GM19324 (cell line): ENCODE measurements around the gene PPP3CA.
A peak's percentile ranks its signal among the peaks of the same experiment; 100 is the strongest.
"Not testable (repeated sequence)": the region's sequence is repeated elsewhere in the genome, so short reads cannot be mapped to it uniquely, and the experiment has no call there.

Source experiments
- ATAC-seq: cut with Tn5 transposase; IDR thresholded peaks from one replicate; pipeline ENCODE4 v1.9.1; 2021; ENCODE audit warnings: mild to moderate bottlenecking, moderate library complexity; ENCODE audit not compliant: unreplicated experiment, low FRiP score

The PPP3CA gene

GRCh38 chr4:101153653-101154052, 193.7 kb downstream of the PPP3CA start:
- ATAC-seq: no peak

DNA sequence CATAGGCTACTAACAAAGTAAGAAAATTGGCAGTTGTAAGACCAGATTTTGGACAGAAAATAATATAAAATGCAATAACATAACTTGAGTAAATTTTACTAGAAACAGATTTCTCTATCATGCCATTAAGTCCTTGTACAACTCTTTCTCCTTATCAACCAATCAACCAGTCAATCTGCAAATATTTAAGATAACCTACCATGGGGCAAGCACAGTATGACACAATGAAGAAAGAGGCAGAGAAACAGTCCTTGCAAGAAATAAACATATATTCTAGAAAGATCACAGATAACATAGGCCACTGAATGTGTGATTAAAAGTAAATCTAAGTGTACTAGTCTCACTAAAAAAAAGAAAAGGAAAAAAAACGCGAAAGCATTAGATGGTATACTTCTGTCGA, 194.8 kb downstream of the PPP3CA start:
- ATAC-seq: no peak

DNA sequence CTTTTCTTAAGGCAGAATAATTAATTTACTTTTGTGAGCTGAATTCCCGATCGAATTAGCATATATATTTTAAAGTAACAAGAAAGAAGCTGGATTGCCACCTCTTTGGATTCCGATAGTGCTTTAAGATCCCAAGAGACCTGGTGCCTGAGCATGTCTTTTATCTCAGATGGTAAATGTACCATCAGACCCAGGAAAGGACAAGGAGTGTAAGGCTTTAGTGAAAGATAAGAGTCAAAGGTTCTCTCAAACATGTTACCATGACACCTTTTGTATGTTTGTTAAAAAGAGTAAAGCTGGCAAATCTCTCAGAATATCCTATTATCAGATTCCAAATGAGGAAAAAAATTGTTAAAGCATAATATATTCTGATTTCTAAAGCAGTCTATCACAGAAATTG, 198.8 kb downstream of the PPP3CA start:
- ATAC-seq: no peak

DNA sequence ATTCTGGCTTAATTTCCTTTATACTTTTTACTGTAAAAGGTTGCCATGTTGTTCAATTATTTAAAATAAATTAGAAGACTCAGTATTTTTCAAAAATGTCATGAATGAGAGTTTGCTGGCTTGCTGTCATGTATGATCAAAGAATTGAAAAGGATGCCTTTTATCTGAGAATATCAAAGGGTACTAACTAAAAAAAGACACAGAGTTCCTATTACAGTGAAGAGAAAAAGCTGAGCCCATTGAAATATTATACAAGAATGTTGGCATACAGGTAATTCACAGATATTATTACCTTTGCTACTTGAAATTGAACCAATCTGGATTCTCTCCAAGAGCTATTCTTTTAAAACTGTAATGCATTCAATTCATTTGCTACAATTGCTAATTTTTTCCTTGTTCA, 200.0 kb downstream of the PPP3CA start:
- ATAC-seq: no peak

- no peak for ATAC-seq
Measured at GRCh38 chr4:101145021-101145420, 202.3 kb downstream of the PPP3CA start.

- no peak for ATAC-seq
Measured at GRCh38 chr4:101142259-101142658, 205.1 kb downstream of the PPP3CA start.

DNA sequence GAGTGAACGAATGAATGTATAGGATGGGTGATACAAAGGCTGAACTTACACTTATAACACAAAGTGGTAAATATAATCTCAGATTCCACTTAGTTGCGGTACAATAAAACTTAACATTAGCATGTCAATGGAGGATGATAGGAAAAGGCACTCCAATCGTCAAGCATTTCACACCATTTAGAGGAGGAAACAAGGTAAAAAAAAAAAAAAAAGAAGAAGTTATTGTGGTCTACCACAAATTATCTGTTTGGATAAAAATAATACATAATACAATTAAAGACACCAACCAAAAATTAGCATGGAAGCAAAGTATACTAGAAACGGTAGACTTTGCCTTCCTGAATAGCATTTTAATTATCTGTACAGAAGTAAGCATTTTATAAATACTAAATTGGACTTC, 205.5 kb downstream of the PPP3CA start:
- no peak for ATAC-seq

- ATAC-seq: no peak
Measured at GRCh38 chr4:101141230-101141629, 206.1 kb downstream of the PPP3CA start.

GRCh38 chr4:101140228-101140627, 207.1 kb downstream of the PPP3CA start:
- ATAC-seq: no peak

DNA sequence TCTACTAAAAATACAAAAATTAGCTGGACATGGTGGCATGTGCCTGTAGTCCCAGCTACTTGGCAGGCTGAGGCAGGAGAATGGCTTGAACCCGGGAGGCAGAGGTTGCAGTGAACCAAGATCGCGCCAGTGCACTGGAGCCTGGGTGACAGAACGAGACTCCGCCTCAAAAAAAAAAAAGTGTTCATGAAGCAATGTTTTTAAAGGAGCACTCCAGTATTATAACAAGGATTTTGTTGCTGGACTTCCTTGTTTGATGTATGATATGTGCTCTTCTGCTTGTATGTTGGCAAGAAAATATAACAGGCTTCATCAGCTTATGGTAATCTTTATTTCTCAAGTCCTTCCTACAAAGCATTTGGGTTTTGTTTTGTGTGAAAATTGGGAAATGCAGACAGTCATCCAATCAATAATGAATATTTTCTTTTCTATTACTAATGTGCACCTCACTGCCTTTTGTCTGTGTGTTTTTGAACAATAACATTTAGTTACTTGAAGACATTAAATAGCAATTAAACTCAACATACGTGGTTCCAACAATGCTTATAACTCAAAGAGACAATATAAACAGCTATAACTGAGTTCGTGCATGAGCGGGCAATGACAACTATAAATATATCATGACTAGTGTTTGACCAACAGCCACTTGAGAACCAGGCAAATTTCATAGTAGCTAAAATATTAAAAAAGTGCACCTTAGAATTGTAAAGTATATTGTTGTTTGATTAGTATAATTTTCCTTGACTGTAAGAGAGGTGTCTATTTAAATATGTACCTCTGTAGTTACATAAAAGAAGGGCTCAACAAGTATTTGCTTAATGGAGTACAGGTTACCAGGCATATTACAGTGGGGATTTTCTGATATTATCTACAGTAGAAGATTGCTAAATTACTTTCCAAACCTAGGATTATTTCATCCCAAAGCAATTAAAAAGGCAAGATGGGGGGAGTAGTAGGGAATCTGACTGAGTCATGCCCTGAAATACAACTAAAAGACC, 210.7 kb downstream of the PPP3CA start:
- no peak for ATAC-seq

DNA sequence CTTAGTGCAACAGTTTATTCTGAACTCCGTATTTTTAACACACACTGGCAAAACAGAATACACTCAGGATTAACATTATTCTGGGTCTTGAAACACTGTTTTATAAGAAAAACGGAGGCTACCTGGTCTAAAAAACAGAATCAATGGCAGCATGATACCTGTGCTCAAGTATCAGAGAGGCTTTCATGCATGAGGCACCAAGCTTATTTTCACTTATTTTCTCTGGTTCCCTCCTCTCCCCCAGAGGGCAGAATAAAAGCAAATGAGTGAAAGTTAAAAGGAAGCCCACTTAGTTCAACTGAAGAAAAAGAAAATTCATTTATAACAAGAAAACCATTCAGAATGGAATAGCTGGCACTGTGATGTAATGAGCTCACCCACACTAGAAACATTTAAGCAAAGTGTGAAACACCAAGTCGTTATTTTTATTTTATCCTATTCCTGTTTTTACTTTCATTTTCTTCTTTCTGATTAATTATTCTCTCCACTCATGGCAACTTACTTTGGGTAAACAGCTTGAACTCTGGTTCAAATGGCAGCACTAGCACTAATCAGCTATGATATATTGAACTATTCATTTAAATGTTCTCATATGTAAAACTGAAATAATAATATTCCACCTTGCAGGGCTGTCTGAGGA, 211.8 kb downstream of the PPP3CA start:
- ATAC-seq: peak; percentile 85

DNA sequence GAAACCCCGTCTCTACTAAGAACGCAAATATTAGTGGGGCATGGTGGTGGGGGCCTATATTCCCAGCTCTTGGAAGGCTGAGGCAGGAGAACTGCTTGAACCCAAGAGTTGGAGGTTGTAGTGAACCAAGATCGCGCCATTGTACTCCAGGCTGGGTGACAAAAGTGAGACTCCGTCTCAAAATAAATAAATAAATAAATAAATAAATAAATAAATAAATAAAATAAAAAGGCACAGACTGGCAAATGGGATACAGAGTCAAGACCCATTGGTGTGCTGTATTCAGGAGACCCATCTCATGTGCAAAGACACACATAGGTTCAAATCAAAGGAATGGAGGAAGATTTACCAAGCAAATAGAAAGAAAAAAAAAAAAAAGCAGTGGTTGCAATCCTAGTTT, 216.3 kb downstream of the PPP3CA start:
- ATAC-seq: not testable (repeated sequence)

DNA sequence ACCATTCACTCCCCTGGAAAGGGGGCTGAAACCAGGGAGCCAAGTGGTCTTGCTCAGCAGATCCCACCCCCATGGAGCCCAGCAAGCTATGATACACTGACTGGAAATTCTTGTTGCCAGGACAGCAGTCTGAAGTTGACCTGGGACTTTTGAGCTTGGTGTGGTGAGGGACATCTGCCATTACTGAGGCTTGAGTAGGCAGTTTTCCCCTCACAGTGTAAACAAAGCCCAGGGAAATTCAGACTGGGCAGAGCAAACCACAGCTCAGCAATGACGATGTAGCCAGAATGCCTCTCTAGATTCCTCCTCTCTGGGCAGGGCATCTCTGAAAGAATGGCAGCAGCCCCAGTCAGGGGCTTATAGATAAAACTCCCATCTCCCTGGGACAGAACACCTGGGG, 218.4 kb downstream of the PPP3CA start:
- not testable (repeated sequence) for ATAC-seq

GRCh38 chr4:101128473-101128872, 218.9 kb downstream of the PPP3CA start:
- no peak for ATAC-seq

DNA sequence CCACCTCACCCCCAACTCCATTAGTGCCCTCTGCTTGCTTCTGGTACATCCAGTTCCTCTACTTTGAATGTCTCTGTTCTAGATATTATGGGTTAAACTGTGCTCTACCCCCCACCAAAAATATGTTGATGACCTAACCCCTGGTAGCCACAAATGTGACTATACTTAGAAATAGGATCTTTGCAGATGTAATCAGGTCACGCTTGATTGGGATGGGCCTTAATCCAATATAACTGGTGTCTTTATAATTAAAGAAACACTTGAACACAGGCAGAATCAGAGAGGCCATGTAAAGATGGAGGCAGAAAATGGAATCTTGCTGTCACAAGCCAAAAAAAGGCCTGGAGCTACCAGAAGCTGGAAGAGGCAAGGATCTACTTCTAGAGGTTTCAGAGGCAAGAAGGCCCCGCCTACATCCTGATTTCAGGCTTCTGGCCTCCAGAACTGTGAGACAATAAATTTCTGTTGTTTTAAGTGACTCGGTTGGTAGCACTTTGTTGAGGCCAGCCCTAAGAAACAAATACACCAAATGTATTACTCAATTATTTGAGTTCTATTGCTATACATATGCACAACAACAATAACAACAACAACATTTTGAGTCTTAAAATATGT, 220.0 kb downstream of the PPP3CA start:
- no peak for ATAC-seq

- ATAC-seq: no peak
Measured at GRCh38 chr4:101126059-101126458, 221.3 kb downstream of the PPP3CA start.

GRCh38 chr4:101125045-101125942, 222.0 kb downstream of the PPP3CA start:
- ATAC-seq: no peak

DNA sequence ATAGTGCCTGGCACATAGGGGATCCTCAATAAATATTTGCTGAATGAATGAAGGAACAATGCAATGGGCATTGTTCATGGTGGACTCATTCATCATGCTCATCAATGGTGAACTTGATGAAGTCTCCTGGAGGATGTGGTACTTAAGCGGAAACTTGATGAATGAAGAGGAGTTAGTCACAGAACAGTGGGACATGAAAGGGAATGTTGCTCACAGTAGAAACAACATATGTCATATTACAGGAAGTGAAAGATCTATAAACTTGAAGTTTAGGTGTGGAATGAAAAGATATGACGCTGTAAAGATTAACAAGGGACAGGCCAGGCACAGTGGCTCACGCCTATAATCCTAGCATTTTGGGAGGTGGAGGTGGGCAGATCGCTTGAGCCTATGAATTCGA, 224.1 kb downstream of the PPP3CA start:
- no peak for ATAC-seq

- no peak for ATAC-seq
Measured at GRCh38 chr4:101122019-101122418, 225.3 kb downstream of the PPP3CA start.

- ATAC-seq: no peak
Measured at GRCh38 chr4:101119141-101119540, 228.2 kb downstream of the PPP3CA start.
